Activated naive CD8-positive, alpha-beta T cell treated with anti-CD3 and anti-CD28 coated beads, Interleukin-2, amount 10 ng/mL, durations not matched to agents 7 days and 5 days (primary cell): ENCODE results near the gene SLC6A18. TPM values are rescaled to one million over a fixed set of nuclear protein-coding genes. Genes with fewer than 3 reads are reported as not detected.

Experiments used
- ATAC-seq: fragments of 150-1000 bp; cut with Tn5 transposase; one replicate; pipeline ENCODE4 v1.10.0; 2021; ENCODE audit warnings: low read depth, moderate library complexity
- POLR2A ChIA-PET: fragments of 350-600 bp; sonication (Branson Sonifier 250); formaldehyde crosslinking; loops from one replicate; lab custom pipeline; 2021; ENCODE audit warnings: antibody characterized with exemption; lab: Charles Lee
- DNase-seq: peaks from one replicate; pipeline ENCODE4 v3.0.0; 2021
- H3K27ac Mint-ChIP-seq: one replicate; pipeline ENCODE4 v1.8.0; 2022; ENCODE audit warnings: mild to moderate bottlenecking, mixed read lengths
- H3K27me3 Mint-ChIP-seq: one replicate; pipeline ENCODE4 v1.8.0; 2022; ENCODE audit warnings: mild to moderate bottlenecking, moderate library complexity, mixed read lengths
- H3K36me3 Mint-ChIP-seq: one replicate; pipeline ENCODE4 v1.8.0; 2021; ENCODE audit warnings: mild to moderate bottlenecking, mixed read lengths
- H3K4me1 Mint-ChIP-seq: one replicate; pipeline ENCODE4 v1.8.0; 2021; ENCODE audit warnings: mixed read lengths
- H3K4me3 Mint-ChIP-seq: one replicate; pipeline ENCODE4 v1.8.0; 2022; ENCODE audit warnings: mild to moderate bottlenecking, moderate library complexity, mixed read lengths
- H3K9me3 Mint-ChIP-seq: one replicate; pipeline ENCODE4 v1.8.0; 2021; ENCODE audit warnings: mixed read lengths
- total RNA-seq, 2 experiments: library from RNA; stranded (reverse); gene quantifications; one replicate each; pipeline ENCODE4 v1.2.3, GENCODE V29; 2021

SLC6A18 gene
- total RNA-seq, 2 experiments from 2014 or later = not detected

- Mint-ChIP-seq H3K36me3 (no peaks in the 10 kb centered on the region), H3K27ac (peak overlapping the region; percentile 68), H3K9me3 (peaks cover 3% of the 10 kb centered on the region), H3K4me1 (peaks cover 14% of the 10 kb centered on the region), H3K27me3 (peaks cover 30% of the 10 kb centered on the region), H3K4me3 (peak overlapping the region; percentile 71)
- no peak for DNase-seq
- ATAC-seq = peak; percentile 12
- POLR2A ChIA-PET = no interaction called here
Observed at GRCh38 chr5:1229822-1230221, 4.6 kb downstream of the SLC6A18 start.

- no peaks in the 10 kb centered on the region for H3K36me3 Mint-ChIP-seq
- no peak for ATAC-seq
Observed at GRCh38 chr5:1230551-1230950, 5.4 kb downstream of the SLC6A18 start.

GRCh38 chr5:1231354-1231905, 6.2 kb downstream of the SLC6A18 start:
- peaks cover 27% of the 10 kb centered on the region for H3K27me3 Mint-ChIP-seq
- peaks cover 9% of the 10 kb centered on the region for H3K9me3 Mint-ChIP-seq
- no peak overlapping the region for H3K4me3 Mint-ChIP-seq
- ATAC-seq (no peak), DNase-seq (no peak)
- peaks cover 14% of the 10 kb centered on the region for H3K4me1 Mint-ChIP-seq
- POLR2A ChIA-PET = no interaction called here
- H3K36me3 Mint-ChIP-seq = no peaks in the 10 kb centered on the region
- H3K27ac Mint-ChIP-seq = no peak overlapping the region

More at GRCh38 chr5:1230551-1230950, 5.4 kb downstream of the SLC6A18 start:
- H3K27ac Mint-ChIP-seq = no peak overlapping the region
- no peak for DNase-seq
- POLR2A ChIA-PET = no interaction called here
- H3K27me3 Mint-ChIP-seq = peaks cover 27% of the 10 kb centered on the region
- peaks cover 14% of the 10 kb centered on the region for H3K4me1 Mint-ChIP-seq
- peaks cover 3% of the 10 kb centered on the region for H3K9me3 Mint-ChIP-seq
- no peak overlapping the region for H3K4me3 Mint-ChIP-seq

- Mint-ChIP-seq H3K9me3 (peaks cover 11% of the 10 kb centered on the region), H3K36me3 (no peaks in the 10 kb centered on the region), H3K27me3 (peaks cover 21% of the 10 kb centered on the region), H3K27ac (no peak overlapping the region), H3K4me3 (no peak overlapping the region), H3K4me1 (peaks cover 14% of the 10 kb centered on the region)
- POLR2A ChIA-PET = no interaction called here
- DNase-seq (no peak), ATAC-seq (no peak)
Observed at GRCh38 chr5:1232780-1233179, 7.6 kb downstream of the SLC6A18 start.

- Mint-ChIP-seq H3K27me3 (peaks cover 6% of the 10 kb centered on the region), H3K4me3 (no peak overlapping the region), H3K9me3 (peaks cover 8% of the 10 kb centered on the region), H3K27ac (no peak overlapping the region), H3K4me1 (no peaks in the 10 kb centered on the region), H3K36me3 (no peaks in the 10 kb centered on the region)
- POLR2A ChIA-PET = no interaction called here
- no peak for ATAC-seq
- no peak for DNase-seq
Observed at GRCh38 chr5:1235379-1235778, 10.2 kb downstream of the SLC6A18 start.

DNA sequence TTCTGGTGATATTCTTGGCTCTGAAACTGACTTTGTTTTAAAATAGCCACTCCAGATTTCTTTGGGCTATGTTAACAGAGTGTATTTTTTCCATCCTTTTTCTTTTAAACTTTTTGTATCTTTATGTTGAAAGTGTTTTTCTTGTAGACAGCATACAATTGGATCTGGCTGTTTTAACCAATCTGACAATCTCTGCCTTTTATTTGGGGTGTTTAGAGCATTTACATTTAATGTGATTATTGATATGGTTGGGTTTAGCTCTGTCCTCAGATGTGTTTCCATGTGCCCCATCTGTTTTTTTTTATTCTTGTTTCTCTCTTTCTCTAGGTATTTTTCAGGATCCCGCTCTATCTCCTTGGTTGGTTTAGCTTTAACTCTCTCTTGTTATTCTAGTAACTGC, 10.7 kb downstream of the SLC6A18 start:
- Mint-ChIP-seq H3K36me3 (no peaks in the 10 kb centered on the region), H3K27ac (no peak overlapping the region), H3K4me3 (no peak overlapping the region), H3K27me3 (peaks cover 5% of the 10 kb centered on the region), H3K9me3 (peaks cover 8% of the 10 kb centered on the region), H3K4me1 (no peaks in the 10 kb centered on the region)
- ATAC-seq (no peak), DNase-seq (no peak)
- POLR2A ChIA-PET = no interaction called here

DNA sequence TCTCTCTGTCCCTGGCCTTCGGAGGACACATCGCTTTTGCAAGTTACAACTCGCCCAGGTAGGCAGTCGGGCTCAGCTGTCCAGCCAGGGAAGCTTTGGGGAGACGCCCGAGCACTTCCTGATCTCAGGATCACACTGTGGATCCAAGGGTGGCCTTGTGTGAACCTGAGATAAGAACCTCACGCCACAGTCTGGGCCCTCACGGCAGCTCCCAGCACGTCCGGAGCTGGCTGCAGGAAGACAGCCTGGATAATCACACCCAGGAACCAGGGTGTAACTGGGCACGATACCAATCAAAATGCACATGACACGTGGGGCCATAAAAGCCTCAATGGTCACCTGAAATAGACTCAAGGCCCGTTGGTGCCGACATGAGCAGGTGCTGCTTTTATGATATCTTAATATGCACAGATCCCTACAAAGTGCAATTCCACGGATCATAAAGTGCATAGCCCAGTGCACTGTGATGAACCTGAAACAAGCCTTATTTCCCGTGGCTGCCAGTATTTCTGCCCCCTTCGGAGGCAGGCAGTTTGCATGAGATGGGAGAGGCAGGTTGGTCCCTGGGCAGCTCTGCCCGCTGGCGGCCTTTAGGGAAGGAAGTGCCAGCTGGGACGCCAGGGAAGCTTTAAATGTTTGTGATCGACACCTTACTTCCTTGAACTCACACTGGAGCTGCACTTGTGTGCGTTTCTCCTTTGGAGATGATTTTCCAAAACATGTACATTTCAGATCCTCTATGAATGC, 14.5 kb downstream of the SLC6A18 start:
- Mint-ChIP-seq H3K4me1 (no peaks in the 10 kb centered on the region), H3K27ac (no peak overlapping the region), H3K27me3 (peaks cover 8% of the 10 kb centered on the region), H3K36me3 (no peaks in the 10 kb centered on the region), H3K4me3 (no peak overlapping the region), H3K9me3 (peaks cover 8% of the 10 kb centered on the region)
- DNase-seq (no peak), ATAC-seq (no peak)
- POLR2A ChIA-PET = no interaction called here

- DNase-seq (no peak), ATAC-seq (no peak)
- POLR2A ChIA-PET = no interaction called here
- H3K4me1 Mint-ChIP-seq = no peaks in the 10 kb centered on the region
- H3K9me3 Mint-ChIP-seq = peaks cover 8% of the 10 kb centered on the region
- H3K27me3 Mint-ChIP-seq = peaks cover 8% of the 10 kb centered on the region
- no peak overlapping the region for H3K27ac Mint-ChIP-seq
- no peak overlapping the region for H3K4me3 Mint-ChIP-seq
- H3K36me3 Mint-ChIP-seq = no peaks in the 10 kb centered on the region
Observed at GRCh38 chr5:1240496-1241260, 15.5 kb downstream of the SLC6A18 start.

DNA sequence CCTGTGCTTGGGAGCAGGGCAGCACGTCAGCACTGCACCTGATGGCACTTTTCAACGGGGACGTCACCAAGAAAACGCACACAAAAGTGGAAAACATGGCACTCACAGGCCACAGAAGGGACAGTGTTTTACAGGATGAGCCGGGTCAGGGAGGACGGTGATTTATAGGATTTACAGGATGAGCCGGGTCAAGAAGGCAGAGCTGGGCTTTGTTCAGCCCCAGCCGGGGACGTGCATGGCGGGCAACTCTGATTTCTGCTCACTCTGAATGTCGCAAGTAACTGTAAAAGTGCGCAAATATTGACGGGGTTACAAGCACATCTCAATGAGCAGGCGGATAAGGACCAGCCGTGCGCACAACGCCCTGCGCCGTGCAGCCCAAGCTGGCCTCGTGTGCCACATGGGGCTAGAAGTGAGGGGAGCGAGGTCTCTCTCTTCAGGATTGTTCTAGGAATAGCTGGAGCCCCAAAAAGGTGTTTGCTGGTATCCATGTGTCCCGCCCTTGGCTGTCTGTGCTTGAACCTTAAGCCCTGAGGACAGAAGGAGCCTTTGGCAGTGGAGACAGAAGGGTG, 16.4 kb downstream of the SLC6A18 start:
- no peaks in the 10 kb centered on the region for H3K4me1 Mint-ChIP-seq
- POLR2A ChIA-PET = no interaction called here
- no peak overlapping the region for H3K27ac Mint-ChIP-seq
- peaks cover under 1% of the 10 kb centered on the region for H3K9me3 Mint-ChIP-seq
- H3K27me3 Mint-ChIP-seq = peaks cover 6% of the 10 kb centered on the region
- no peak for DNase-seq
- no peaks in the 10 kb centered on the region for H3K36me3 Mint-ChIP-seq
- H3K4me3 Mint-ChIP-seq = no peak overlapping the region
- no peak for ATAC-seq

DNA sequence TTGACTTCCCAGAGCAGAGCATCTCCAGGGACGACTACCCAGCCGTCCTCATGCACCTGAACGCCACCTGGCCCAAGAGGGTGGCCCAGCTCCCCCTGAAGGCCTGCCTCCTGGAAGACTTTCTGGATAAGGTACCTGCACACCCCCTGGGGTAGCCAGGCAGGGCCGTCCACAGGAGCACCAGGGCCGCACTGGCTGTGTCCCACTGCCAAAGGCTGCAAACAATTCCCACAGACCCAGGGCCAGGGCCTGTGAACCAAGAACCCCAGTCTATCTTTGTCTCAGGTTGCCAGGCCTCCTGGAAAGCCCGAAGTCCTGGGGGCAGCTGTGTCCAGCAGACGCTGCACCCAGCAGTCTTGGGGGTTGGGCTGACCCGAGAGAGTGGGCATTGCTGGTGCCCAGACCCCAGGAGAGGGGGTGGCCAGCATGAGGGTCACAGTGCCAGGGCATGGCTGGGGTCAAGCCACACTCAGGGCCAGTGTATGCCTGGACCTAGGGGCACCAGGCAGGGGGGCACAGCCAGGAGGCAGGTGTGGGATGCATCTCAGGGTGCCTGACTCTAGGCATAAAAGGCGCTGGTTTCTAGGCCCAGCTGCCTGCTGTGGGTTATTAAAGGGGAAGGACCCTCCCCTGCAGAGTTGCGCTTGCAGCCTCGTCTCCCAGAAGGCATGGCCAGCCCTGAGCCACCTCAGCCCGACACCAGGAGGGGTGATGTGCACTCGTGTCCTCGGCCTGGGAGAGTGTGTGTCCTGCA, 17.7 kb downstream of the SLC6A18 start:
- Mint-ChIP-seq H3K36me3 (no peaks in the 10 kb centered on the region), H3K27me3 (peaks cover 10% of the 10 kb centered on the region), H3K27ac (no peak overlapping the region), H3K4me1 (no peaks in the 10 kb centered on the region), H3K9me3 (no peaks in the 10 kb centered on the region), H3K4me3 (no peak overlapping the region)
- ATAC-seq (no peak), DNase-seq (no peak)
- POLR2A ChIA-PET = no interaction called here

DNA sequence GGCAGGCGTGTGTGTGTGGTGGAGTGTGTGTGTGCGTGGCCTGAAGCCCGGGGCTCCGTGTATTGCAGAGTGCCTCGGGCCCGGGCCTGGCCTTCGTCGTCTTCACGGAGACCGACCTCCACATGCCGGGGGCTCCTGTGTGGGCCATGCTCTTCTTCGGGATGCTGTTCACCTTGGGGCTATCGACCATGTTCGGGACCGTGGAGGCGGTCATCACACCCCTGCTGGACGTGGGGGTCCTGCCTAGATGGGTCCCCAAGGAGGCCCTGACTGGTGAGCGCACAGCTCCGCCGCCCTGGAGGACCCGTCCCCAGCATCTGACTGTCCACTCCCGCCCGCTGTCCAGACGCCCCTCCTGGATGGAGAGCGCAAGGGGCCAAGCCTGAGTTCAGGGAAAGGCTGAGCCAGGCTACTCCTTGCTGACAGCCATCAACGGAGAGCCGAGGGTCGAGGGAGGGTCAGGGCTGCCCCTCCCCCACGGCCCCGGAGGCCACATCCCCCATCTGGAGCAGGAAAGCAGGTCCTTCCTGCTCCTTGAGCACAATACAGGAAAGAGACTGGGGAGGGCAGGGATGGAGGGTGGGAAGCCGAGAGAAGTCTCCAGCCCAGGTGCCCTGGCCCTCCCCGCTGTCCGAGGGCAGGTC, 18.4 kb downstream of the SLC6A18 start:
- H3K27ac Mint-ChIP-seq = no peak overlapping the region
- no peaks in the 10 kb centered on the region for H3K4me1 Mint-ChIP-seq
- ATAC-seq (no peak), DNase-seq (no peak)
- H3K9me3 Mint-ChIP-seq = no peaks in the 10 kb centered on the region
- POLR2A ChIA-PET = no interaction called here
- H3K27me3 Mint-ChIP-seq = peaks cover 10% of the 10 kb centered on the region
- no peak overlapping the region for H3K4me3 Mint-ChIP-seq
- no peaks in the 10 kb centered on the region for H3K36me3 Mint-ChIP-seq

DNA sequence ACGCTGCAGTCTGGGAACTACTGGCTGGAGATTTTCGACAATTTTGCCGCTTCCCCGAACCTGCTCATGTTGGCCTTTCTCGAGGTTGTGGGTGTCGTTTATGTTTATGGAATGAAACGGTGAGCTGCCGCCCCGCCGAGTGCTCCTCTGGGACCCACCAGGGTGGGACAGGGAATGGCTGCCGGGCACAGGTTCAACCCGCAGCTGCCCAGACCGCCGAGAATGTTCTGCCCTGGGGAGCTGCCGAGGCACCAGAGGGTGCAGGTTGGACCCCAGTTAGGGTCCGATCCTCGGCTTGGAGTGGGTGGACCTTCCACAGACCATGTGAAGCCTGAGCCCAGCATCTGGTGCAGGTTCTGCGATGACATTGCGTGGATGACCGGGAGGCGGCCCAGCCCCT, 19.1 kb downstream of the SLC6A18 start:
- H3K9me3 Mint-ChIP-seq = no peaks in the 10 kb centered on the region
- H3K4me1 Mint-ChIP-seq = no peaks in the 10 kb centered on the region
- POLR2A ChIA-PET = no interaction called here
- H3K36me3 Mint-ChIP-seq = no peaks in the 10 kb centered on the region
- ATAC-seq = no peak
- H3K4me3 Mint-ChIP-seq = no peak overlapping the region
- no peak overlapping the region for H3K27ac Mint-ChIP-seq
- peaks cover 10% of the 10 kb centered on the region for H3K27me3 Mint-ChIP-seq
- DNase-seq = no peak

DNA sequence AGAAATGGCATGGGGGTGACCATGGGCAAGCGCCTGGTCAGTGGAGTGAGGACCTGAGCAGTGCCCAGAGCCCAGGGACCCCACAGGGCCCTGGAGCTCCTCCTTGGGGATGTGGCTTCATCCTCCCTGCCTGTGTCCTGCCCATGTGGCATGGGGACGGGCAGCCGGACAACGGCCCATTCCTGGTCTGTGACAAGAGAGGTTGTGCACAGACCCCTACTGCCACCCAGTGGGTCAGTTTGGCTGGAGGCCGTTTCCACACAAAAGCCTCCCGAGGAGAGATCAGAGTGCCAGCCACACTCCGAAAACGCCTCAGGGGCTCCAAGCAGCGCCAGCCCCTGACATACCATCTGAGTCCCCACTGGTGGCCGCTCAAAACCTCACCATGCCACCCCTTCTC, 19.8 kb downstream of the SLC6A18 start:
- no peaks in the 10 kb centered on the region for H3K4me1 Mint-ChIP-seq
- peaks cover 10% of the 10 kb centered on the region for H3K27me3 Mint-ChIP-seq
- ATAC-seq (no peak), DNase-seq (no peak)
- H3K27ac Mint-ChIP-seq = no peak overlapping the region
- POLR2A ChIA-PET = no interaction called here
- H3K36me3 Mint-ChIP-seq = no peaks in the 10 kb centered on the region
- no peak overlapping the region for H3K4me3 Mint-ChIP-seq
- no peaks in the 10 kb centered on the region for H3K9me3 Mint-ChIP-seq
